HG02852 (cell line): Measurements from ENCODE around the gene SPATA31D3.
"Not testable (repeated sequence)": the region's sequence is repeated elsewhere in the genome, so short reads cannot be mapped to it uniquely, and the experiment has no call there.

Experiments
- ATAC-seq: cut with Tn5 transposase; IDR thresholded peaks from one replicate; pipeline ENCODE4 v1.9.1; 2021; ENCODE audit warnings: mild to moderate bottlenecking, moderate library complexity; ENCODE audit not compliant: unreplicated experiment

SPATA31D3 gene

DNA sequence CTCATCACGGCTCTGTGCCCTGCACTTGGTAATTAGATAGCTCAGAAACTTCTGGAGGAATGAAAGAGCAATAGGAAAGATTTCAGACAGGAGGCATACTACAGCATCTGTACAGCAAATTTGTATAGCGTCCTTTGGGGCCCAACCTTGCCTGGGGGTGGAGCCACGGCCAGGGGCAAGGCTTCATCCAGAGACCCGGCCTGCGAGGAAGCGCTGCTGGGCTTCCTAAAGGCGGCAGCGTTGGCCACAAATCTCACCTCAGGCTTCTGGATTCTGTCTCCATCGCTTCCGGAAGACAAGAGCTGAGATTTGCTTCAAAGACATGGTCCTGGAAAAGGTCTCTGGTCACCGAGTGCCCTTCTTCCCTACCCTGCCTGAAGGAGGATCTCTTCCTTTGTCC lies 33.1 kb downstream of the SPATA31D3 start:
- no peak for ATAC-seq

DNA sequence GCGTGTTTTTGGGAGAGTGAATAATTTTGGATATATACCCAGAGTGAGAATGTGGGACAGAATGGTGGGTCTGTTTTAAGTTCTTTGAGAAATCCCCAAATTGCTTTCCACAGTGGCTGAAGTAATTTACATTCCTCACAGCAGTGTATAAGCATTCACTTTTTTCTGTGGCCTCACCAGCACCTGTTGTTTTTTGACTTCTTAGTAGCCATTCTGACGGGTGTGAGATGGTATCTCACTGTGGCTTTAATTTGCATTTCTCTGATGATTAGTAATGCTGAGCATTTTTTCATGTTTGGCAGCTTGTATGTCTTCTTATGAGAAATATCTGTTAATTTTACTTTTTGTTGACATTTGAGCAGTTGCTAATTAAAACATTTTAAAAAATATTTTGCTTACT lies 35.9 kb downstream of the SPATA31D3 start:
- ATAC-seq = peak; percentile 87

DNA sequence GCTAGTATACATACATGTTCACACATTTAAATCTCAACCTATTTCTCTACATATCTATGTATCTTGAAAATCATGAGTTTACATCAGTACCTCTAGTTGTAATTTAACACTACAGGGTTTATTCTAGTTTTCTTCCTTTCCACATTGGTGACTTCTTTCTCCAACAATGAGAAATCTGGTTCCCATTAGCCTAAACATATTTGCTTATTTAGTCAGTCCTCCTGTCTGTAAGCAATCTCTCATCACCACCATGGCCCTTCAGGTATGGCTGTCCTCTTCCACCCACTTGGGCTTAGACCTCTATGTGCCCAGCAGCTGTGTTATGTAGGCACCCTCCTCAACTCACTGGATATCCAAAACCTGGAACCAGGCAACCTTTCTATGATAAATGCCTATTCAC lies 37.3 kb downstream of the SPATA31D3 start:
- ATAC-seq = no peak

DNA sequence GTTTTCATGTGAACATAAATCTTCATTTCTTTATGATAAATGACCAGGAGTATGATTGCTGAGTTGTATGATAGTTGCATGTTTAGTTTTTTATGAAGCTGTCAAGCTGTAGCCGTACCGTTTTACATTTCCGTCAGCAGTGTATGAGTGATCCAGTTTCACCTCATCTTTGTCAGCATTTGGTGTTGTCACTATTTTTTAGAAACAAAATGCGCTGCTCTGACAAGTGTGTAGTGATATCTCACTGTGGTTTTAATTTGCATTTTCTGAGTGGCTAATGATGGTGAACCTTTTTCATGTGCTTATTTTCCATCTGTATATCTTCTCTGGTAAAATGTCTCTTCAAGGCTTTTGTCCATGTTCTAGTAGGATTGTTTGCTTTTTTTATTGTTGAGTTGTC lies 38.6 kb downstream of the SPATA31D3 start:
- ATAC-seq = no peak

DNA sequence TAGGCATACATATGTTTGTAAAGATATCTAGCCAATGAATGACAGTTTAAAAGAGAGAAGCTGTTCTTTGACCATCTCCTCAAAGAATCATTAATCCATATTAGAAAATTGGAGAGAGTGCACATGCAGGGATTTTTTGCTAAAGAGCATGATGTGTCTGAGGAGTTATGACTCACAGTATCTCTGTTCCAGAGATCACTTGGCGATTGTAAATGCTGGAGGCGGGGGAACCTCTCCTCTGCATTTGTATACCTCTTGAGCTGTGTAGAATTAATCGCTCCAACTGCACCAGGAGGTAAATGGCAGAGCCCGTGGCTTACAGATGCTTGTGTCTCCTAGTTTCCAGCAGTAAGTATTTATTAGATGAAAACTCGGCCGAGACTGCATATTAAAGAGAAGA lies 41.6 kb downstream of the SPATA31D3 start:
- ATAC-seq = no peak

DNA sequence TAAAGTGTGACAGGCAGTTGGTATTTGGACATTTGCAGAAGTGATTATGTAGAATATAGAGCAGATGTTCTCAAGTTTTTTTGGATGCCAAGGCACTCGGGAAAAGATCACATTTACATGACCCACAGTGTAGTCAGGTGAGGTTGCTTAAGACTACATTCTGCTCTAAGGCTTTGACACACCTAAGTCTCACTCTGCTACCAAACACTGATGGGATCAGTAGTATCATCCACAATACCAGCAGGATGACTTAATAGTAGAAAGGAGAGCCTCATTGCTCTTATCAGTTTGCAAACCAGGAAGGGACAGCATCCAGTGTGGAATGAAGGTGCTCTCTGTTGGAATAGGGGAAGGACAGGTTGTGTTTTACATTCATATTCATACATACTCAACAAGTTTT lies 42.8 kb downstream of the SPATA31D3 start:
- no peak for ATAC-seq

DNA sequence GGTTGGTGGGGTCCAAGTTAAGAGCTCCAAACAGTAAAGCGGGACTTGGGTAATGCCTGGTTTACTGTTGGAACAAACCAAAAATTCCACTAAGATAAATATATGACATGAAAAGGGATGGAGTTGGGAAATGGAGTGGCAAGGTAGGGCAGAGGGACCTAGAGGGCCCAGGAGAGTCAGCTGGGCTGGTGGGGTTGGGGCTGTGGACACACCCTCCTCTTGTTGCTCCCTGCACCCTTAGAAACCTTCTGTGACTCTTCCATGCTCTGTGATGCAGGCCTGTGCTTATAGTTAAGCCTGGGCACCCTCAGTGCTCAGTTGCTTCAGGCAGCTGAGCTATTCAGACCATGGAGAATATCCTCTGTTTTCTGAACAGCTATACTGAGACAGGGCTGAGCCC lies 45.2 kb downstream of the SPATA31D3 start, which contains the start of gene SPATA31D1:
TSS of gene SPATA31D1 (plus strand) at position 301 of the 400 bp plus-strand sequence. CDS start at position 348, 47 bp downstream.
- ATAC-seq = not testable (repeated sequence)

DNA sequence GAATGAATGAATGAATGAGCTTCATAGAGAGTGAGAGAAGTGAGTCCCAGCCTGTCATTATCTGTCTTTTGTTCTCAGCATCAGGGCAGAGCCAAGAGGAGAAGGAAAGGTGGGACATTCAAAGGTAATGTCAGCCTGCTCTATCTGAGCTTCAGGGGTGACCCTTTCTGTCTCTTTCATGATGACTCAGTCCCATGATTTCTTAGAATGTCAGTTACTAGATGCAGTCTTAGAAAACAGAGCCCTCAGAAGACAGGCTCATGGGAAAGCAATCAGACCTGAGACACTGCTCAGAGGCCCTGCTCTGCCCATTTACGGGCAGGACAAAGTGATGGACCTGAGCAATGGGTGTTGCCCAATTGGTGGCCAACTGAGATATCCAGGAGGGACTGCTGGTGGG lies 46.4 kb downstream of the SPATA31D3 start:
- no peak for ATAC-seq

DNA sequence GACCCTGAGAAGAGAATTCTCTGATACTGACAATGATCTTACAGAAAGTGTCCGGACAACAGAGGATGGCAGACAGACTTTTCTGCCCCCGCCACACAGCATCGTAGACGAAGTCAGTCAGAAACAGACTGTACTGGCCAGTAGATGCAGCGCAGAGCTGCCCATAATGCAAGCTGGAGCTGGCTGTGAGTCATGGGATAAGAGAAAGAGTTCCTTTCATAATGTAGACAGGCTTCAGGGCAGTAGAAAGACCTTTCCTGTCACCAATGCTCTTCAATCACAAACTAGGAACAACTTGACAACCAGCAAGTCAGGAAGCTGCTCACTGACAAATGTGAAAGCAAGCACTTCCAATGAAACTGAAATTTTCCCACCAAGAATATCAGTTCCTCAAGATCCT lies 50.4 kb downstream of the SPATA31D3 start:
- ATAC-seq = no peak
